ENCODE data around the gene HIP1. TPM values are rescaled to one million over a fixed set of nuclear protein-coding genes. Genes with fewer than 3 reads are reported as not detected.

Gene HIP1
- polyA plus RNA-seq, 2 of the 4 experiments (the other 2 are of a cell fraction): 17.3 to 33.4 TPM

GRCh38 chr7:75691793-75692543 lies 46.8 kb downstream of the HIP1 start:
- CTCF ChIA-PET: interaction anchor here (0.6 kb wide), 1 partner anchor 207 kb away, joined by 3 read pairs; no protein-coding TSS in a partner anchor
- TF ChIP-seq PHF8 (IDR thresholded peaks at IDR 0.05; ENCODE audit: borderline replicate concordance, low read depth) (no peak), CEBPB (IDR thresholded peaks at IDR 0.05) (peak in 1 of 2 experiments; percentile 64; a peak in 1 of 4 replicates)
- ATAC-seq: peak; percentile 64
- Histone ChIP-seq H3K4me3 (no peak overlapping the region), H3K9me3 (no peaks in the 10 kb centered on the region), H3K4me2 (peak overlapping the region; percentile 63), H3K27ac (peak overlapping the region; percentile 49), H3K4me1 (peaks cover 16% of the 10 kb centered on the region)
- 57% methylated on average over 4 of the region's 4 CpGs for WGBS (ENCODE audit: missing lambda C conversion rate)
- POLR2A ChIA-PET: no interaction called here
- peak in 1 of 2 experiments; percentile 38 for DNase-seq (ENCODE audit: low read depth in 1 of 2, low spot score in 1 of 2)
- no peak for FAIRE-seq

DNA sequence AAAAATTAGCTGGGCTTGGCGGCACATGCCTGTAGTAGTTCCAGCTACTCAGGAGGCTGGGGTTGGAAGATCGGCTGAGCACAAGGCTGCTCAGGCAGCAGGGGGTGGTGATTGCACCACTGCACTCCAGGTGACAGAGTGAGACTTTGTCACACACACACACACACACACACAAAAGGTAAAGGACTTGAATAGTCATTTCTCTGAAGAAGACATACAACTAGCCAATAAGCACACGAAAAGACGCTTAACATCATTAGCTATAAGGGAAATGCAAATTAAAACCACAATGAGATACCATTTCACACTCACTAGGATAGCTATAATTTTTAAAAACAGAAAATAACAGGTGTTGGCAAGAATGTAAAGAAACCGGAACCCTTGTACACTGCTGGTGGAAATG lies 48.6 kb downstream of the HIP1 start:
- no peak for TF ChIP-seq SREBF2 (IDR thresholded peaks at IDR 0.05)
- TF ChIP-seq RCOR1 (IDR thresholded peaks at IDR 0.05; ENCODE audit: low read depth, low read length): no peak
- no peak for DNase-seq (ENCODE audit: low read depth in 1 of 2, low spot score in 1 of 2)
- peaks cover 16% of the 10 kb centered on the region for H3K4me1 ChIP-seq
- WGBS (ENCODE audit: missing lambda C conversion rate): 83% methylated on average over 5 of the region's 5 CpGs
- H3K4me2 ChIP-seq: no peak overlapping the region
- CTCF ChIA-PET: interaction anchor here (0.8 to 1.8 kb wide), 4 partner anchors 10 to 72 kb away, joined by 3 to 4 read pairs (median 4); no protein-coding TSS in a partner anchor
- POLR2A ChIA-PET: no interaction called here
- ATAC-seq: no peak
- 0 out of 6 replicates have a peak overlapping the region, but pooled peaks of 1 of the 2 experiments have one; percentile 20 for H3K27ac ChIP-seq
- H3K9me3 ChIP-seq: no peaks in the 10 kb centered on the region
- H3K4me3 ChIP-seq: no peak overlapping the region
- no peak for FAIRE-seq

- H3K4me1 ChIP-seq: peaks cover 17% of the 10 kb centered on the region
- WGBS (ENCODE audit: missing lambda C conversion rate): 92% methylated on average over 20 of the region's 20 CpGs
- TF ChIP-seq CEBPB (IDR thresholded peaks at IDR 0.05) (peak in 1 of 2 experiments; percentile 45; a peak in 1 of 4 replicates), SREBF2 (IDR thresholded peaks at IDR 0.05) (no peak)
- ChIA-PET CTCF (interaction anchor here (0.8 to 1.8 kb wide), 4 partner anchors 9 to 73 kb away, joined by 3 to 4 read pairs (median 4); no protein-coding TSS in a partner anchor), POLR2A (no interaction called here)
- FAIRE-seq (no peak), DNase-seq (ENCODE audit: low read depth in 1 of 2, low spot score in 1 of 2) (no peak), ATAC-seq (no peak)
- H3K27ac ChIP-seq: peak overlapping the region in 1 of 2 experiments; percentile 47; a peak in 2 of 6 replicates
- H3K4me2 ChIP-seq: no peak overlapping the region
- H3K4me3 ChIP-seq: no peak overlapping the region
- H3K9me3 ChIP-seq: no peaks in the 10 kb centered on the region
Observed at GRCh38 chr7:75689246-75690099, 49.3 kb downstream of the HIP1 start.

- FAIRE-seq: no peak
- ChIA-PET POLR2A (no interaction called here), CTCF (interaction anchor here (0.6 kb wide), 1 partner anchor 223 kb away, joined by 3 read pairs; no protein-coding TSS in a partner anchor)
Observed at GRCh38 chr7:75688200-75689136, 50.3 kb downstream of the HIP1 start.

More at GRCh38 chr7:75688200-75689136, 50.3 kb downstream of the HIP1 start:
- Histone ChIP-seq H3K4me3 (no peak overlapping the region), H3K9me3 (no peaks in the 10 kb centered on the region), H3K27ac (peak overlapping the region in 1 of 2 experiments; percentile 47; a peak in 4 of 6 replicates), H3K4me1 (peaks cover 25% of the 10 kb centered on the region), H3K4me2 (no peak overlapping the region)
- WGBS (ENCODE audit: missing lambda C conversion rate): 81% methylated on average over 32 of the region's 37 CpGs
- TF ChIP-seq MYC (IDR thresholded peaks at IDR 0.05; ENCODE audit: borderline replicate concordance, low read length) (no peak), RARB (CRISPR knock-in tag; IDR thresholded peaks at IDR 0.05) (no peak), CHD2 (IDR thresholded peaks at IDR 0.05; ENCODE audit: low read length, partially characterized antibody) (no peak), MAZ (IDR thresholded peaks at IDR 0.05; ENCODE audit: borderline replicate concordance, low read depth, low read length) (no peak), RAD21 (conservative IDR thresholded peaks at IDR 0.05 in 1 of 2, IDR thresholded peaks at IDR 0.05 in 1 of 2) (no peak), HES2 (IDR thresholded peaks at IDR 0.05) (no peak), NFE2L2 (conservative IDR thresholded peaks at IDR 0.05; ENCODE audit: low read length) (no peak), HEYL (CRISPR knock-in tag; IDR thresholded peaks at IDR 0.05) (no peak), CHD4 (IDR thresholded peaks at IDR 0.05; ENCODE audit: borderline replicate concordance) (no peak), KDM5A (IDR thresholded peaks at IDR 0.05) (no peak), CBX2 (IDR thresholded peaks at IDR 0.05; ENCODE audit: borderline replicate concordance, low read depth) (no peak), JUN (IDR thresholded peaks at IDR 0.05) (no peak), NR3C1 (IDR thresholded peaks at IDR 0.05) (no peak), HOXA7 (CRISPR knock-in tag; IDR thresholded peaks at IDR 0.05) (no peak)
- TF ChIP-seq, protein P1, sequence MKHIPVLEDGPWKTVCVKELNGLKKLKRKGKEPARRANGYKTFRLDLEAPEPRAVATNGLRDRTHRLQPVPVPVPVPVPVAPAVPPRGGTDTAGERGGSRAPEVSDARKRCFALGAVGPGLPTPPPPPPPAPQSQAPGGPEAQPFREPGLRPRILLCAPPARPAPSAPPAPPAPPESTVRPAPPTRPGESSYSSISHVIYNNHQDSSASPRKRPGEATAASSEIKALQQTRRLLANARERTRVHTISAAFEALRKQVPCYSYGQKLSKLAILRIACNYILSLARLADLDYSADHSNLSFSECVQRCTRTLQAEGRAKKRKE (CRISPR knock-in tag; IDR thresholded peaks at IDR 0.05; ENCODE audit: low read depth): no peak
- TF ChIP-seq, protein P2, sequence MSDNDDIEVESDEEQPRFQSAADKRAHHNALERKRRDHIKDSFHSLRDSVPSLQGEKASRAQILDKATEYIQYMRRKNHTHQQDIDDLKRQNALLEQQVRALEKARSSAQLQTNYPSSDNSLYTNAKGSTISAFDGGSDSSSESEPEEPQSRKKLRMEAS (IDR thresholded peaks at IDR 0.05): no peak
- DNase-seq (ENCODE audit: low read depth in 1 of 2, low spot score in 1 of 2): no peak
- peak in 1 of 2 experiments; percentile 19; a peak in 2 of 6 replicates for ATAC-seq
